ENCODE results near the gene IGF2BP1. TPM values are rescaled to one million over a fixed set of nuclear protein-coding genes. Genes with fewer than 3 reads are reported as not detected.

Gene IGF2BP1
- 52.4 to 90.0 TPM (median 78.0 TPM) in 5 replicates for total RNA-seq (2022; extraction: Qiagen RNA extraction)

GRCh38 chr17:48997103-48997826 lies at the start of gene IGF2BP1:
Gene IGF2BP1, plus strand, starts transcription at chr17:48997385. Its CDS starts 361 bp downstream, at chr17:48997746.

Other genes starting within 250 kb of the IGF2BP1 start
- 0.33 to 0.75 TPM (median 0.49 TPM) in 5 replicates for gene TTLL6, start 180.2 kb upstream of the IGF2BP1 start, total RNA-seq (2022; extraction: Qiagen RNA extraction)
- 59.2 to 91.7 TPM (median 79.1 TPM) in 5 replicates for gene CALCOCO2, start 166.3 kb upstream of the IGF2BP1 start, total RNA-seq (2022; extraction: Qiagen RNA extraction)
- gene ATP5MC1, start 104.6 kb upstream of the IGF2BP1 start, total RNA-seq (2022; extraction: Qiagen RNA extraction), result 487 to 715 TPM (median 564 TPM) in 5 replicates
- gene UBE2Z, start 89.0 kb upstream of the IGF2BP1 start, total RNA-seq (2022; extraction: Qiagen RNA extraction), result 120 to 127 TPM (median 123 TPM) in 5 replicates
- 268 to 334 TPM (median 298 TPM) in 5 replicates for gene SNF8, start 52.5 kb upstream of the IGF2BP1 start, total RNA-seq (2022; extraction: Qiagen RNA extraction)
- 4.2 to 5.3 TPM (median 4.8 TPM) in 5 replicates for gene GIP, start 28.8 kb upstream of the IGF2BP1 start, total RNA-seq (2022; extraction: Qiagen RNA extraction)
- gene B4GALNT2, start 135.4 kb downstream of the IGF2BP1 start, total RNA-seq (2022; extraction: Qiagen RNA extraction), result 0.32 to 0.57 TPM (median 0.44 TPM) in 5 replicates
- gene GNGT2, start 213.2 kb downstream of the IGF2BP1 start, total RNA-seq (2022; extraction: Qiagen RNA extraction), result 0.43 to 1.1 TPM (median 0.75 TPM) in 5 replicates
- not detected in 5 replicates for gene ABI3, start 213.3 kb downstream of the IGF2BP1 start, total RNA-seq (2022; extraction: Qiagen RNA extraction)
- 0.44 to 0.85 TPM (median 0.48 TPM) in 5 replicates for gene PHOSPHO1, start 233.4 kb downstream of the IGF2BP1 start, total RNA-seq (2022; extraction: Qiagen RNA extraction)